Astrocyte (in vitro differentiated cells and primary cell): ENCODE results near the gene ADAMTS17. TPM values are rescaled to one million over a fixed set of nuclear protein-coding genes. Genes with fewer than 3 reads are reported as not detected.

Experiments used
- DNase-seq: peaks from one replicate; pipeline ENCODE4 v3.0.0-alpha.2; 2010; ENCODE audit warnings: low read depth
- FAIRE-seq: peaks from 2 replicates; lab custom pipeline; 2011; peaks lifted over from hg19 to GRCh38; lab: Jason Lieb, UNC
- H2AFZ ChIP-seq: 2 replicates; pipeline ENCODE4 v1.6.0; 2012; ENCODE audit warnings: low read depth, low read length, inconsistent platforms
- H3K27ac ChIP-seq: 2 replicates; pipeline ENCODE4 v1.5.1; 2011; ENCODE audit warnings: low read depth, low read length, inconsistent platforms
- H3K27me3 ChIP-seq: 2 replicates; pipeline ENCODE4 v1.6.0; 2011; ENCODE audit warnings: low read length, inconsistent platforms; ENCODE audit not compliant: insufficient read depth
- H3K36me3 ChIP-seq: 2 replicates; pipeline ENCODE4 v1.5.1; 2011; ENCODE audit warnings: low read length, inconsistent platforms; ENCODE audit not compliant: insufficient read depth
- H3K4me1 ChIP-seq: 2 replicates; pipeline ENCODE4 v1.5.1; 2011; ENCODE audit warnings: low read length, inconsistent platforms; ENCODE audit not compliant: insufficient read depth
- H3K4me2 ChIP-seq: 2 replicates; pipeline ENCODE4 v1.6.0; 2012; ENCODE audit warnings: low read length, inconsistent platforms
- H3K4me3 ChIP-seq: 2 replicates; pipeline ENCODE4 v1.5.1; 2011; ENCODE audit warnings: low read depth, mild to moderate bottlenecking, low read length, inconsistent platforms; ENCODE audit not compliant: insufficient read depth
- H3K79me2 ChIP-seq: 2 replicates; pipeline ENCODE4 v1.6.0; 2012; ENCODE audit warnings: mild to moderate bottlenecking, low read length, inconsistent platforms; ENCODE audit not compliant: insufficient read depth
- H3K9ac ChIP-seq: 2 replicates; pipeline ENCODE4 v1.6.0; 2012; ENCODE audit warnings: mild to moderate bottlenecking, low read length, inconsistent platforms
- H3K9me3 ChIP-seq: 2 replicates; pipeline ENCODE4 v1.5.1; 2012; ENCODE audit warnings: low read depth, mild to moderate bottlenecking, low read length, inconsistent platforms; ENCODE audit not compliant: insufficient read depth
- H4K20me1 ChIP-seq: 2 replicates; pipeline ENCODE4 v1.6.0; 2012; ENCODE audit warnings: low read length, inconsistent platforms; ENCODE audit not compliant: insufficient read depth
- H3K27ac Mint-ChIP-seq: one replicate; pipeline ENCODE4 v1.8.0; 2021; ENCODE audit warnings: mild to moderate bottlenecking, mixed read lengths; ENCODE audit not compliant: unreplicated experiment
- H3K27me3 Mint-ChIP-seq: one replicate; pipeline ENCODE4 v1.8.0; 2021; ENCODE audit warnings: low read depth, mixed read lengths; ENCODE audit not compliant: unreplicated experiment
- H3K36me3 Mint-ChIP-seq: one replicate; pipeline ENCODE4 v1.8.0; 2021; ENCODE audit warnings: low read depth, mixed read lengths; ENCODE audit not compliant: unreplicated experiment
- H3K4me1 Mint-ChIP-seq: one replicate; pipeline ENCODE4 v1.8.0; 2021; ENCODE audit warnings: low read depth, mixed read lengths; ENCODE audit not compliant: unreplicated experiment
- H3K4me3 Mint-ChIP-seq: one replicate; pipeline ENCODE4 v1.8.0; 2021; ENCODE audit warnings: mild to moderate bottlenecking, moderate library complexity, mixed read lengths; ENCODE audit not compliant: unreplicated experiment
- H3K9me3 Mint-ChIP-seq: one replicate; pipeline ENCODE4 v1.8.0; 2021; ENCODE audit warnings: mild to moderate bottlenecking, mixed read lengths; ENCODE audit not compliant: unreplicated experiment
- CTCF ChIP-seq: IDR thresholded peaks from 2 replicates; pipeline ENCODE4 v1.5.1; 2011; ENCODE audit warnings: low read depth, mild to moderate bottlenecking, inconsistent platforms, low read length, moderate library complexity; ENCODE audit not compliant: insufficient read depth
- EZH2 ChIP-seq: IDR thresholded peaks from 2 replicates; pipeline ENCODE4 v1.6.1; 2012; ENCODE audit warnings: mild to moderate bottlenecking, low read length, inconsistent platforms; ENCODE audit not compliant: insufficient read depth
- total RNA-seq: library from RNA; stranded (reverse); gene quantifications from 2 replicates; pipeline ENCODE4 v1.2.1, GENCODE V29; 2021

The ADAMTS17 gene
- total RNA-seq, 1 donor from 2014 or later: 0.27 TPM

- Histone ChIP-seq H3K4me3 (no peak overlapping the region), H3K9me3 (no peaks in the 10 kb centered on the region), H3K36me3 (no peaks in the 10 kb centered on the region), H3K4me2 (no peak overlapping the region), H2AFZ (no peak overlapping the region), H3K9ac (no peak overlapping the region), H3K79me2 (no peaks in the 10 kb centered on the region), H3K4me1 (no peaks in the 10 kb centered on the region), H4K20me1 (no peaks in the 10 kb centered on the region), H3K27me3 (peaks cover 3% of the 10 kb centered on the region), H3K27ac (no peak overlapping the region)
- no peak overlapping the region for H3K27ac Mint-ChIP-seq
- FAIRE-seq: no peak
- H3K9me3 Mint-ChIP-seq: peaks cover 7% of the 10 kb centered on the region
- H3K4me3 Mint-ChIP-seq: no peak overlapping the region
- H3K27me3 Mint-ChIP-seq: peaks cover 37% of the 10 kb centered on the region
- no peaks in the 10 kb centered on the region for H3K4me1 Mint-ChIP-seq
- DNase-seq: no peak
- H3K36me3 Mint-ChIP-seq: peaks cover 4% of the 10 kb centered on the region
- TF ChIP-seq EZH2 (no peak), CTCF (no peak)
Measured at GRCh38 chr15:99963976-99964375, 377.8 kb downstream of the ADAMTS17 start.

- H3K9me3 Mint-ChIP-seq: peaks cover 7% of the 10 kb centered on the region
Measured at GRCh38 chr15:99963096-99963825, 378.5 kb downstream of the ADAMTS17 start.

More at GRCh38 chr15:99963096-99963825, 378.5 kb downstream of the ADAMTS17 start:
- Mint-ChIP-seq H3K27me3 (peaks cover 34% of the 10 kb centered on the region), H3K4me3 (no peak overlapping the region), H3K27ac (no peak overlapping the region), H3K4me1 (no peaks in the 10 kb centered on the region), H3K36me3 (peaks cover 4% of the 10 kb centered on the region)
- TF ChIP-seq EZH2: no peak
- TF ChIP-seq CTCF: no peak
- Histone ChIP-seq H3K4me1 (no peaks in the 10 kb centered on the region), H3K79me2 (no peaks in the 10 kb centered on the region), H3K4me3 (no peak overlapping the region), H3K27ac (no peak overlapping the region), H3K27me3 (peaks cover 3% of the 10 kb centered on the region), H3K4me2 (no peak overlapping the region), H4K20me1 (no peaks in the 10 kb centered on the region), H3K9ac (no peak overlapping the region), H3K9me3 (no peaks in the 10 kb centered on the region), H2AFZ (no peak overlapping the region), H3K36me3 (no peaks in the 10 kb centered on the region)
- FAIRE-seq (no peak), DNase-seq (peak; percentile 59)
